Measurements from ENCODE around the gene ATRN. TPM values are rescaled to one million over a fixed set of nuclear protein-coding genes. Genes with fewer than 3 reads are reported as not detected.

ATRN gene
- polyA plus RNA-seq, 1 experiment: 59.7 TPM

- ChIA-PET CTCF (interaction anchor here (0.5 to 6.5 kb wide), 8 partner anchors 35 to 447 kb away, joined by 3 to 110 read pairs (median 5); partner anchors contain the start of gene SPEF1), POLR2A (no interaction called here)
- DNase-seq (ENCODE audit: low read depth, low spot score): no peak
Measured at GRCh38 chr20:3674995-3675900, 204.4 kb downstream of the ATRN start.

GRCh38 chr20:3677733-3678132, 206.9 kb downstream of the ATRN start:
- Histone ChIP-seq H3K27me3 (ENCODE audit: control insufficient read depth, insufficient read depth, low read length) (no peaks in the 10 kb centered on the region), H3K9me3 (ENCODE audit: control insufficient read depth, insufficient read depth, low read length) (no peaks in the 10 kb centered on the region; the same call in 1 of the 2 replicates), H3K4me3 (ENCODE audit: low read depth, low read length) (no peak overlapping the region), H3K27ac (ENCODE audit: low read depth, low read length) (no peak overlapping the region)
- TF ChIP-seq CTCF (IDR thresholded peaks at IDR 0.05; ENCODE audit: low read depth, low read length): no peak
- ChIA-PET CTCF (interaction anchor here (0.8 to 6.5 kb wide), 14 partner anchors 10 to 177 kb away, joined by 3 to 110 read pairs (median 4); partner anchors contain the start of gene SPEF1), POLR2A (interaction anchor here (1.2 to 1.5 kb wide), 2 partner anchors 33 to 108 kb away, joined by 3 read pairs; no protein-coding TSS in a partner anchor)
- DNase-seq (ENCODE audit: low read depth, low spot score): no peak

More at GRCh38 chr20:3674995-3675900, 204.4 kb downstream of the ATRN start:
- H3K9me3 ChIP-seq (ENCODE audit: control insufficient read depth, insufficient read depth, low read length): no peaks in the 10 kb centered on the region; the same call in 1 of the 2 replicates
- no peak overlapping the region for H3K4me3 ChIP-seq (ENCODE audit: low read depth, low read length)
- H3K27me3 ChIP-seq (ENCODE audit: control insufficient read depth, insufficient read depth, low read length): no peaks in the 10 kb centered on the region
- TF ChIP-seq CTCF (IDR thresholded peaks at IDR 0.05; ENCODE audit: low read depth, low read length): no peak
- H3K27ac ChIP-seq (ENCODE audit: low read depth, low read length): no peak overlapping the region

- Histone ChIP-seq H3K4me3 (ENCODE audit: low read depth, low read length) (no peak overlapping the region), H3K27ac (ENCODE audit: low read depth, low read length) (no peak overlapping the region), H3K9me3 (ENCODE audit: control insufficient read depth, insufficient read depth, low read length) (no peaks in the 10 kb centered on the region; the same call in 1 of the 2 replicates), H3K27me3 (ENCODE audit: control insufficient read depth, insufficient read depth, low read length) (no peaks in the 10 kb centered on the region)
- POLR2A ChIA-PET: interaction anchor here (1.2 kb wide), 1 partner anchor 33 kb away, joined by 3 read pairs; no protein-coding TSS in a partner anchor
- CTCF ChIA-PET: interaction anchor here (0.8 to 6.5 kb wide), 9 partner anchors 9 to 103 kb away, joined by 3 to 110 read pairs (median 8); partner anchors contain the start of gene SPEF1
- no peak for DNase-seq (ENCODE audit: low read depth, low spot score)
- no peak for TF ChIP-seq CTCF (IDR thresholded peaks at IDR 0.05; ENCODE audit: low read depth, low read length)
Measured at GRCh38 chr20:3678198-3678597, 207.4 kb downstream of the ATRN start.

- no peak for TF ChIP-seq CTCF (IDR thresholded peaks at IDR 0.05; ENCODE audit: low read depth, low read length)
- Histone ChIP-seq H3K27me3 (ENCODE audit: control insufficient read depth, insufficient read depth, low read length) (no peaks in the 10 kb centered on the region), H3K9me3 (ENCODE audit: control insufficient read depth, insufficient read depth, low read length) (no peaks in the 10 kb centered on the region; the same call in 1 of the 2 replicates), H3K4me3 (ENCODE audit: low read depth, low read length) (no peak overlapping the region), H3K27ac (ENCODE audit: low read depth, low read length) (peak overlapping the region; percentile 57)
- ChIA-PET CTCF (interaction anchor here (0.7 to 6.5 kb wide), 7 partner anchors 8 to 500 kb away, joined by 3 to 110 read pairs (median 4); no protein-coding TSS in a partner anchor), POLR2A (interaction anchor here (1.2 kb wide), 1 partner anchor 32 kb away, joined by 3 read pairs; no protein-coding TSS in a partner anchor)
- DNase-seq (ENCODE audit: low read depth, low spot score): no peak
Measured at GRCh38 chr20:3678856-3679720, 208.3 kb downstream of the ATRN start.

Measured in AG04450 (cell line).